HEK293 (cell line): ENCODE measurements around the gene CEP170B.

Experiments
- ZNF776 ChIP-seq: fragments of 450-650 bp; formaldehyde crosslinking; IDR thresholded peaks from 2 replicates; pipeline ENCODE4 v1.5.0; 2017; ENCODE audit warnings: missing biosample characterization, missing genetic modification characterization, borderline replicate concordance
- TF ChIP-seq, protein P1 (sequence below): fragments of 450-650 bp; formaldehyde crosslinking; IDR thresholded peaks from 2 replicates; pipeline ENCODE4 v1.5.1; 2016; ENCODE audit warnings: missing biosample characterization, missing genetic modification characterization
- TF ChIP-seq, protein P2 (sequence below): fragments of 450-650 bp; formaldehyde crosslinking; IDR thresholded peaks from 2 replicates; pipeline ENCODE4 v1.5.1; 2016; ENCODE audit warnings: missing biosample characterization, missing genetic modification characterization

DNA sequence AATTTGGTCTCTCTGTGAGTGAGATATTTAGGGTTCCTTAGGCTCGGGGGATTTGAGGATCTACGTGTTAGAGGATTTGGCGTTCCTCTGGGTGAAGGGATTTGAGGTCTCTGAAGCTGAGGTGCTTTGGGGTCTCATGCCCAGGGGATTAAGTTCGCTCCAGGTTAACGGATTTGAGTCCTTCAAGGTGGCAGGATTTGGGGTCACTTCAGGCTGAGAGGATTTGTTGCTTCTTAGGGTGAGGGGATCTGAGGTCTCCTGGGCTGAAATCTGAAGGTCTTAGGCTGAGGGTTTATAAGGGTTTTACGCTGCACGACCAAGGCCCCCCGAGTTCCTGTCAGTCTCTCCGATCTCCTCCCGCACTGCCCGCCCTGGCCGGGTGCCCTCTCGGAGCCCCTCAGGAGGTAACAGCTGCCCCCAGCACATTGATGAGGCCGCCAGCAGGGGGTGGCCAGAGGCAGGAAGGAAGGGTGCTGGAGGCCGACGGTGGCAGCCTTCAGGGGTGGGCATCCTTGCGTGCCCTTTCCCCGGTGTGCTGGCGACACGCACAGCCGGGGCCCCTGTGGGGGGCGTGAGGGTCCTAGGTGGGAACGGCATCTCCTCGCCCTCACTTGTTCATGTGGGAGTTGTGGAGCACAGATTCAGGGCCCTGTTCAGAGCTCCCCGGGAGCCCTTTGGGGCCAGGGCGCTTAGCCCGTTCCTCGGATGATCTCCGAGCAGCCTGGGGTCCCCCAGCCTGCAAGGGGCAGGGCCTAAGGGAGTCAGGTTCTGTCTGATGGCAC is 14.3 kb downstream of the CEP170B start:
- TF ChIP-seq, protein P1, sequence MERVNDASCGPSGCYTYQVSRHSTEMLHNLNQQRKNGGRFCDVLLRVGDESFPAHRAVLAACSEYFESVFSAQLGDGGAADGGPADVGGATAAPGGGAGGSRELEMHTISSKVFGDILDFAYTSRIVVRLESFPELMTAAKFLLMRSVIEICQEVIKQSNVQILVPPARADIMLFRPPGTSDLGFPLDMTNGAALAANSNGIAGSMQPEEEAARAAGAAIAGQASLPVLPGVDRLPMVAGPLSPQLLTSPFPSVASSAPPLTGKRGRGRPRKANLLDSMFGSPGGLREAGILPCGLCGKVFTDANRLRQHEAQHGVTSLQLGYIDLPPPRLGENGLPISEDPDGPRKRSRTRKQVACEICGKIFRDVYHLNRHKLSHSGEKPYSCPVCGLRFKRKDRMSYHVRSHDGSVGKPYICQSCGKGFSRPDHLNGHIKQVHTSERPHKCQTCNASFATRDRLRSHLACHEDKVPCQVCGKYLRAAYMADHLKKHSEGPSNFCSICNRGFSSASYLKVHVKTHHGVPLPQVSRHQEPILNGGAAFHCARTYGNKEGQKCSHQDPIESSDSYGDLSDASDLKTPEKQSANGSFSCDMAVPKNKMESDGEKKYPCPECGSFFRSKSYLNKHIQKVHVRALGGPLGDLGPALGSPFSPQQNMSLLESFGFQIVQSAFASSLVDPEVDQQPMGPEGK = no peak
- TF ChIP-seq, protein P2, sequence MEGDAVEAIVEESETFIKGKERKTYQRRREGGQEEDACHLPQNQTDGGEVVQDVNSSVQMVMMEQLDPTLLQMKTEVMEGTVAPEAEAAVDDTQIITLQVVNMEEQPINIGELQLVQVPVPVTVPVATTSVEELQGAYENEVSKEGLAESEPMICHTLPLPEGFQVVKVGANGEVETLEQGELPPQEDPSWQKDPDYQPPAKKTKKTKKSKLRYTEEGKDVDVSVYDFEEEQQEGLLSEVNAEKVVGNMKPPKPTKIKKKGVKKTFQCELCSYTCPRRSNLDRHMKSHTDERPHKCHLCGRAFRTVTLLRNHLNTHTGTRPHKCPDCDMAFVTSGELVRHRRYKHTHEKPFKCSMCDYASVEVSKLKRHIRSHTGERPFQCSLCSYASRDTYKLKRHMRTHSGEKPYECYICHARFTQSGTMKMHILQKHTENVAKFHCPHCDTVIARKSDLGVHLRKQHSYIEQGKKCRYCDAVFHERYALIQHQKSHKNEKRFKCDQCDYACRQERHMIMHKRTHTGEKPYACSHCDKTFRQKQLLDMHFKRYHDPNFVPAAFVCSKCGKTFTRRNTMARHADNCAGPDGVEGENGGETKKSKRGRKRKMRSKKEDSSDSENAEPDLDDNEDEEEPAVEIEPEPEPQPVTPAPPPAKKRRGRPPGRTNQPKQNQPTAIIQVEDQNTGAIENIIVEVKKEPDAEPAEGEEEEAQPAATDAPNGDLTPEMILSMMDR = no peak
- no peak for TF ChIP-seq ZNF776 (tag by site-specific recombination)
